ENCODE results near the gene STT3B.

DNA sequence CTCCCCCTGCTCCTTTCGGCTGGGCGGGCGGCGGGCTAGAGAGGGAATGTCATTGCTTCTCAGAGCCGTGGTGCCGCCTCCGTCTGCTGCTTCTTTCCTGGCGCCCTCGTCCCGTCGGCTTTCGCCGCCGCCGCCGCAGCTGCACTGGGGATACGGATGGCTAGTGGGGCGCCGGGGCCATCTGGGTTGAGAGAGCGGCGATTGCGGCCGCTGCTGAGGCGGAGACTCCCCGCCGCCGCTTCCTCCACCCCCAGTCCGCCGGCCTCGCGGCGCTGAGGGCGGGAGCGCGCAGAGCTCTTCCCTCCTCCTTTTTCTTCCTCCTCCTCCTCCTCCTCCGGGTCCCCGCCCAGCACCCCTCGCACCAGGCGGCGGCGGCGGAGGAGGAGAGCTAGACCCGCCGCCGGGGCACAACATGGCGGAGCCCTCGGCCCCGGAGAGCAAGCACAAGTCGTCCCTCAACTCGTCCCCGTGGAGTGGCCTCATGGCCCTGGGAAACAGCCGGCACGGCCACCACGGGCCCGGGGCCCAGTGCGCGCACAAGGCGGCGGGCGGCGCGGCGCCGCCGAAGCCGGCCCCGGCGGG, at the start of gene STT3B:
- TF ChIP-seq, protein P1, sequence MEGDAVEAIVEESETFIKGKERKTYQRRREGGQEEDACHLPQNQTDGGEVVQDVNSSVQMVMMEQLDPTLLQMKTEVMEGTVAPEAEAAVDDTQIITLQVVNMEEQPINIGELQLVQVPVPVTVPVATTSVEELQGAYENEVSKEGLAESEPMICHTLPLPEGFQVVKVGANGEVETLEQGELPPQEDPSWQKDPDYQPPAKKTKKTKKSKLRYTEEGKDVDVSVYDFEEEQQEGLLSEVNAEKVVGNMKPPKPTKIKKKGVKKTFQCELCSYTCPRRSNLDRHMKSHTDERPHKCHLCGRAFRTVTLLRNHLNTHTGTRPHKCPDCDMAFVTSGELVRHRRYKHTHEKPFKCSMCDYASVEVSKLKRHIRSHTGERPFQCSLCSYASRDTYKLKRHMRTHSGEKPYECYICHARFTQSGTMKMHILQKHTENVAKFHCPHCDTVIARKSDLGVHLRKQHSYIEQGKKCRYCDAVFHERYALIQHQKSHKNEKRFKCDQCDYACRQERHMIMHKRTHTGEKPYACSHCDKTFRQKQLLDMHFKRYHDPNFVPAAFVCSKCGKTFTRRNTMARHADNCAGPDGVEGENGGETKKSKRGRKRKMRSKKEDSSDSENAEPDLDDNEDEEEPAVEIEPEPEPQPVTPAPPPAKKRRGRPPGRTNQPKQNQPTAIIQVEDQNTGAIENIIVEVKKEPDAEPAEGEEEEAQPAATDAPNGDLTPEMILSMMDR (IDR thresholded peaks at IDR 0.05), result no peak
- peak; percentile 45 to 77 for TF ChIP-seq POLR2A (IDR thresholded peaks at IDR 0.05)

All from suprapubic skin (tissue), 3 donors.